Measurements from ENCODE around the gene MOXD1. TPM values are rescaled to one million over a fixed set of nuclear protein-coding genes. Genes with fewer than 3 reads are reported as not detected.

MOXD1 gene
- total RNA-seq, 2 donors from 2014 or later: 0.56 to 17.3 TPM

DNA sequence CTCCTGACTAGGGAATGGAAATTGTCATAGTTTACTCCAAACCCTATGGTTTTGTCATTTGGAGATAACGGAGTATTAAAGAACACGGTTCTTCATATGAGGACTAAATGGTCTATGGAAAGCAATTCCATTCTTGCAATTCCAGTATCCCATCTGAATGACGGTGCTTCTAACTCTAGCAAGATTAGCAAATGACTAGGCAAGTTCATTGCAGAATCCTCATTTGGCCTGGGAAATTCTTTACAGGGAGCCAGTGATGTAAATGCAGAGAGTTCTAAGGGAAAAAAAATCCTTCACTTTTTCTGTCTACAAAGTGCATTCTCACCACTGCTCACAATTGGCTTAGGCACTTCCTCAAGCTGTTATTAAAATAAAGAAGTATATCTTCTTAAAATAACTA is 111.5 kb downstream of the MOXD1 start:
- Histone ChIP-seq H3K4me3 (no peak overlapping the region), H3K4me1 (ENCODE audit: control insufficient read depth in 1 of 2, low read depth in 2 of 2) (no peaks in the 10 kb centered on the region), H3K9me3 (no peaks in the 10 kb centered on the region), H3K36me3 (no peaks in the 10 kb centered on the region), H3K27ac (no peak overlapping the region), H3K27me3 (replicated peaks; ENCODE audit: insufficient read depth) (no peaks in the 10 kb centered on the region)
- DNase-seq (ENCODE audit: low spot score) (no peak), ATAC-seq (ENCODE audit: insufficient number of reproducible peaks, low FRiP score, low read depth) (no peak)
- TF ChIP-seq, protein P1, sequence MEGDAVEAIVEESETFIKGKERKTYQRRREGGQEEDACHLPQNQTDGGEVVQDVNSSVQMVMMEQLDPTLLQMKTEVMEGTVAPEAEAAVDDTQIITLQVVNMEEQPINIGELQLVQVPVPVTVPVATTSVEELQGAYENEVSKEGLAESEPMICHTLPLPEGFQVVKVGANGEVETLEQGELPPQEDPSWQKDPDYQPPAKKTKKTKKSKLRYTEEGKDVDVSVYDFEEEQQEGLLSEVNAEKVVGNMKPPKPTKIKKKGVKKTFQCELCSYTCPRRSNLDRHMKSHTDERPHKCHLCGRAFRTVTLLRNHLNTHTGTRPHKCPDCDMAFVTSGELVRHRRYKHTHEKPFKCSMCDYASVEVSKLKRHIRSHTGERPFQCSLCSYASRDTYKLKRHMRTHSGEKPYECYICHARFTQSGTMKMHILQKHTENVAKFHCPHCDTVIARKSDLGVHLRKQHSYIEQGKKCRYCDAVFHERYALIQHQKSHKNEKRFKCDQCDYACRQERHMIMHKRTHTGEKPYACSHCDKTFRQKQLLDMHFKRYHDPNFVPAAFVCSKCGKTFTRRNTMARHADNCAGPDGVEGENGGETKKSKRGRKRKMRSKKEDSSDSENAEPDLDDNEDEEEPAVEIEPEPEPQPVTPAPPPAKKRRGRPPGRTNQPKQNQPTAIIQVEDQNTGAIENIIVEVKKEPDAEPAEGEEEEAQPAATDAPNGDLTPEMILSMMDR (IDR thresholded peaks at IDR 0.05): no peak

DNA sequence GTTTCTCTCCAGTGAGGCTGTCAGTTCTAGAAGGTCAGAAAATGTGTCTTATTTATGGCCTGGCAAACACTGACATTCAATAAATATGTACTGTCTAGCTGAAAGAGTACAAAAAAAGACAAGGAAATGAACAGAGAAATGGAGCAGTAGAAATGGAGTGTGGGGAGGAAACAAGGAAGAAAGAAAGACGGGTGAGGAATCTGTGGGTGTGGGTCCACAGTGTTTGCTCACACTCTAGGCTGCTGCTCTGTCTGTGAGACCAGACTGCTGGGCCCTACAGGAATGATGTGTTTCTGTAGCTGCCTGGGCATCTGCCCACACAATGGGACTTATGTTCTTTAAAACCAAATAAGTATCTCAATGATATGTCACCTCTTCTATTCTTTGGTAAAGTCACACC is 114.2 kb downstream of the MOXD1 start:
- no peak overlapping the region for H3K27ac ChIP-seq
- H3K4me3 ChIP-seq: no peak overlapping the region
- no peaks in the 10 kb centered on the region for H3K9me3 ChIP-seq
- H3K4me1 ChIP-seq (ENCODE audit: control insufficient read depth in 1 of 2, low read depth in 2 of 2): no peaks in the 10 kb centered on the region
- H3K36me3 ChIP-seq: no peaks in the 10 kb centered on the region
- TF ChIP-seq, protein P1 (IDR thresholded peaks at IDR 0.05): no peak
- ATAC-seq (ENCODE audit: insufficient number of reproducible peaks, low FRiP score, low read depth) (no peak), DNase-seq (ENCODE audit: low spot score) (no peak)
- no peaks in the 10 kb centered on the region for H3K27me3 ChIP-seq (replicated peaks; ENCODE audit: insufficient read depth)

DNA sequence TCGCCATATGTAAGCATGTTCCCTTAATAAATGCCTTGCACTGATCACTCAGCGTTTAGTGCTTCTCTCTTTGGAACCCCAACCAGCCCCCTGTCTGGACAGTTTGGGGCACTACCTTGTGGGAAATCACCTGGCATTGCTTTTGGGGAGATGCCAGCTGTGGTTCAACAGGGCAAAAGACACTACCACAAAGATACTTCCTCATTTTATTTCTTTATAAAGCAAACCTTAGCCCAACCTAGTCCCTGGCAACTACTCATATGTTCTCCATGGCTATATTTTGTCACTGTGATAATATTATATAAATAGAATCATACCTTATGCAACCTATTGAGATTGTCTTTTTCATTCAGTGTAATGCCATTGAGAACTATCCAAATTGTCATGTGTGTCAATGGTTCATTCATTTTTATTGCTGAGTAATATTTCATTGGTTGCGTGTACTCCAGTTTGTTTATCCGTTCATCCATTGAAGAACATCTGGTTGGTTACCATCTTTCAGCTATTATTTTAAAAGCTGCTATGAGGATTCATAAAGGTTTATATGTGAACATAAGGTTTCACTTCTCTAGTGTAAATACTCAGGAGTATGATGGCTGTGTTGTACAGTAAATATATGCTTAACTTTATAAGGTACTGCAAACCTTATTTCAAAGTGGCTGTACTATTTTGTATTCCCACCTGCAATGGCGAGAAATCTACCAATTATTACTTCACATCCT is 114.8 kb downstream of the MOXD1 start:
- no peaks in the 10 kb centered on the region for H3K36me3 ChIP-seq
- H3K9me3 ChIP-seq: no peaks in the 10 kb centered on the region
- no peaks in the 10 kb centered on the region for H3K27me3 ChIP-seq (replicated peaks; ENCODE audit: insufficient read depth)
- no peak overlapping the region for H3K4me3 ChIP-seq
- H3K27ac ChIP-seq: no peak overlapping the region
- TF ChIP-seq, protein P1 (IDR thresholded peaks at IDR 0.05): no peak
- no peaks in the 10 kb centered on the region for H3K4me1 ChIP-seq (ENCODE audit: control insufficient read depth in 1 of 2, low read depth in 2 of 2)
- ATAC-seq (ENCODE audit: insufficient number of reproducible peaks, low FRiP score, low read depth) (no peak), DNase-seq (ENCODE audit: low spot score) (no peak)

DNA sequence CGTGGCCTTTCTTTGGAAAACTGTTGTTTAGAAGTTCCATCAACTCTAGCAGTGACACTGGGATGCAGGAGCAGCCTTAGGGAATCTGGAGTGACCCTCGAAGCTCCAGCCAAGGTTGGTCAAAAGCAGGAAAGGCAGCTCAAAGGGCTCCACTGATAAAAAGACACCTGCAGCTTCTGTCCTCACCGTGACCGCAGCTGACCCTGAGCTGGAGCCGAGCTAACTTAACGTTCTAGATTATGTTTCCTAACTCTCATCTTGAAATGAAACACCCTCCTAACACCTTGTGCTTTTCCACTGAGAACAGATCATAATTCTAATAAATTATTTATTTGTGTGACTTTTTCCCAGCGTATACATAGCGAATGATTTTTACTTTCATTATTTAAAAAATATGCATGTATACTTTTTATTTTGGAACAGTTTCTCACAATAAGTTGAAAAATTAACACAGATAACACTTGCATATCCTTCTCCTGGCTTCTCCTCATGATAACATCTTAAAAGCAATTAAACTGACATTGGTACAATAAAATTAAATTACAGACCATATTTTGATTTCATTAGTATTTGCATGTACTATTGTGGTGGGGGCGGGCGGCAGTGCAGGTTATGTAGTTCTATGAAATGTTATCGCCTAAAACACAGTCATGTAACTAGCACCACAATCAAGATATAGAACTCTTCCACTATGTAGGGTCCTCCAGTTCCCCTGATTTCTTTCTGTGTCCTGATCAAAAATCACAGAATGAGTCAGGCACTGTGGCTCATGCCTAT is 116.1 kb downstream of the MOXD1 start:
- Histone ChIP-seq H3K27me3 (replicated peaks; ENCODE audit: insufficient read depth) (no peaks in the 10 kb centered on the region), H3K27ac (no peak overlapping the region), H3K4me3 (no peak overlapping the region), H3K9me3 (no peaks in the 10 kb centered on the region), H3K4me1 (ENCODE audit: control insufficient read depth in 1 of 2, low read depth in 2 of 2) (no peaks in the 10 kb centered on the region), H3K36me3 (no peaks in the 10 kb centered on the region)
- DNase-seq (ENCODE audit: low spot score) (no peak), ATAC-seq (ENCODE audit: insufficient number of reproducible peaks, low FRiP score, low read depth) (no peak)
- TF ChIP-seq, protein P1 (IDR thresholded peaks at IDR 0.05): no peak

DNA sequence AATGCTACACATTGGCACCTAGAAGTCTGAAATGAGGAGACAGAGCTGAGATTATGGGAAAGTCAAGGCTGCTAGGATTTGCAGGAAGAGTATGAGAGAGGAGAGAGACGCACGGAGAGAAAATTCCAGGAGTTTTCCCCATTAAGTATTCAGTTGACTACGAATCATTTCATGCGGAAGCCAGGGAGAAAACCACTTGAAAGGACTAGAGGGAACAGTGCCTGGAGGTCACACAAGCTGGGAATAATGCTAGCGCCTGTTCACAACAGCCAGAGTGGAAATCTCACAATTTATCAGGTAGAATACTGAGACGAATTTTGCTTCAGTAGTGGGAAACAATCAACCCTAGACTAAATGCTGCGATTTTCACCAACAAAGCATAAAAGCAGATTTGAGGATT is 118.6 kb downstream of the MOXD1 start:
- H3K36me3 ChIP-seq: no peaks in the 10 kb centered on the region
- no peaks in the 10 kb centered on the region for H3K27me3 ChIP-seq (replicated peaks; ENCODE audit: insufficient read depth)
- no peaks in the 10 kb centered on the region for H3K9me3 ChIP-seq
- no peaks in the 10 kb centered on the region for H3K4me1 ChIP-seq (ENCODE audit: control insufficient read depth in 1 of 2, low read depth in 2 of 2)
- TF ChIP-seq, protein P1 (IDR thresholded peaks at IDR 0.05): no peak
- ATAC-seq (ENCODE audit: insufficient number of reproducible peaks, low FRiP score, low read depth): no peak
- H3K27ac ChIP-seq: no peak overlapping the region
- H3K4me3 ChIP-seq: no peak overlapping the region
- DNase-seq (ENCODE audit: low spot score): no peak
